Stimulated activated CD4-positive, alpha-beta T cell treated with anti-CD3 and anti-CD28 coated beads, Interleukin-4, amount 100 ng/mL, for 48 hours (primary cell): ENCODE data around the gene WNT8A.

Experiments used
- DNase-seq, 2 donors: peaks; one replicate each; pipeline ENCODE4 v3.0.0-alpha.2; 2020; ENCODE audit warnings: low read depth in 2 of 2

Gene WNT8A

DNA sequence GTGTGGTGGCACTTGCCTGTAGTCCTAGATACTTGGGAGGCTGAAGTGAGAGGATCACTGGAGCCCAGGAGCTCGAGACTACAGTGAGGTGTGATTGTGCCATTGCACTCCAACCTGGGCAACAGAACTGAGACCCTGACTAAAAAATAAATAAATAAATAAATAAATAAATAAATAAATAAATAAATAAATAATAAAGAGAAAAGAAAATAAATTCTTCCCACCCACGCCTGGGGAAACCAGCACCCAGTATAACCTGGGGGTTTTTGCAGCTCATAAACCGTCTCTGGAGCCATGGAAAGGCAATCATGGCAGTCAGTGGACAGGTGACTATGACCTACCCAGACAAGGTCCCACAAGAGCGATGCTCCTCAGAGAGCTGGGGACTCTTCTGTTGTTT, 7.9 kb downstream of the WNT8A start:
- DNase-seq, result no peak

DNA sequence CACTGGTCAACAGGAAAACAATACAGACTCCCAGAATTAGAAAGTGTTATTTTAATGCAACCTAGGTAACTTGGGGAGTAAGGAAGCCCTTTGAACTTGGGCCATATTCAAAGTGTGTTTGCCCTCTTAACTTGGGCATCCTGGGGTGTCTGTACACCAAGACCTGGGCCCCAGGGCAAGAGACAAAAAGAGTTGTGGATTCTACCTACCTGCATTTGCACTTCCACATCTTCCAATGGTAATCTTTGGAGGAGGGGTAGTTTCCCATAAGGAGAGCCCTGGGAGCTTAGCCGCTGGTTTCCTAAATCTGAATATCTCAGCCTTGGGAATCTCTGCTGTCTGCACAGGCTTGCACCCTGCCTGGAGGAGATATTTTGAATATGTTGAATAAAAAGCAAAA, 8.5 kb downstream of the WNT8A start:
- no peak for DNase-seq

DNA sequence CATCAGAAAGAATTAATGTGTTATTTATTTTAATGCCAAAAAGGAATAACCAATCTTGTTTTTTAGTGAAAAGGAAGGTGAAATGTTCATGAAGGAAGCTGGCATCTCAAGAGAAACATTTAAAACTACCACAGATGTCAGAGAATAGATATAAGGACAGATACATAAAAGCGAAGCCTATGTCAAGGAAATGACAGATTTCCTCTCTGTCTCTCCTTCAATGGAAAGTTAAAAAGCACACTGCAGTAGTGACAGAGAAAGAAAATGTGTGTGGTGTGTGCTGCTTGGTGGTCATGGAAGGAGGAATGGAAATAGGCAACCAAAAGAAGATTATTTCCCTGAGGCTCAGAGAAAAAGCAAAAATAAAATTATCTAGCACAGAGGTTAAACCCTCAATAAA, 9.2 kb downstream of the WNT8A start:
- no peak for DNase-seq

DNA sequence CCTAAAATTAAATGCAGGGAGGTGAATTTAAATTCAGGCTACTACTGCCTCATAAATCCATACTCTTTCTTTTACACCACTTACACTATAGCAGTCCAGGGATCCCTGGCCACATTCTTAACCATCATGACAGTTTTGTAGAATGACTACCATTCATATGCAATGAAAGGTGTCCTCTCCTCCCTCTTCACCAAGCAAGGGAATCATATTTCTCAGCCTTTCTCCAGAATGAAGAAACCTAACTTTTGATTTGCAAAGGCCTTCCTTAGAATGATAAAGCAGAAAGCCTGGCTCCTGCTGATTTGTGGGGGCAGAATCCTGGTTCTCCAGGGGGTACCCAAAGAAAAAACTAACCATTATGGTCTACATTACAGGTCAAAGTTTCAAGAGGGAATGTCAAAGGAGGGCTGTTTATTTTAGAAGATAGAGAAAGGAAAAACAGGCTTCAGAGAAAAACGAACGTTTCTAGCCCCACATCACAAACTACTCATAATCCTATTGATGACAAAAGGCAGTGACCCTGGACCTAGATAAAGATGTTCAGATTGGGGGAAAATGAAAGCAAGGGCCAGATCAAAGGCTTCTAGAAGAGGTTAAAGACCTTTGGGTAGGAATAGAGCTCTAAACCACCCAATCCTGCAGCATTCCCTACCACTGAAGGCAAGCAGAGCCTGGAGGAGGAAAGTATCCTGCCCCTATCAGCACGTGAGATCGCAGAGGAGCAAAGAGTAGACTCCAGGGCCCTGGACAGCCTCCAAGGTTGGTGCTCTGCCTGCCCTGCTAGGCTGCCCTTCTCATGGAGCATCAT, 11.5 kb downstream of the WNT8A start:
- no peak for DNase-seq

DNA sequence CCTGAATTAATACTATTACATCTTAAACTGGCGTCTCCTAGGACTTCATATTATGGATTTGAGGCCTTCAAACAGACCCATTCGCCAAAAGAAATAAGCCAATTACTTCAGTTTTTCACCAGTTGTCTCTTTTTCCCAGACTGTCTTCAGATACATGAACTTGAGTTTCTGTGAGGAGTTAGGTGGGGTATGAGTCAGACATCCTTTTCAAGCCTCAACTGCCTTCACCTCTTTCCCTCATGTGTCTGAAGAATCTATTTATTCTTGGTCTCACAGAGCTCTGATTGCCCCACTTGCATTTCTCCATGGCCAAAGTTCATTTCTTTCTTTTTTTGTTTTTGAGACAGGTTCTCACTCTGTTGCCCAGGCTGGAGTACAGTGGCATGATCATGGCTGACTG, 12.5 kb downstream of the WNT8A start:
- DNase-seq, result no peak

DNA sequence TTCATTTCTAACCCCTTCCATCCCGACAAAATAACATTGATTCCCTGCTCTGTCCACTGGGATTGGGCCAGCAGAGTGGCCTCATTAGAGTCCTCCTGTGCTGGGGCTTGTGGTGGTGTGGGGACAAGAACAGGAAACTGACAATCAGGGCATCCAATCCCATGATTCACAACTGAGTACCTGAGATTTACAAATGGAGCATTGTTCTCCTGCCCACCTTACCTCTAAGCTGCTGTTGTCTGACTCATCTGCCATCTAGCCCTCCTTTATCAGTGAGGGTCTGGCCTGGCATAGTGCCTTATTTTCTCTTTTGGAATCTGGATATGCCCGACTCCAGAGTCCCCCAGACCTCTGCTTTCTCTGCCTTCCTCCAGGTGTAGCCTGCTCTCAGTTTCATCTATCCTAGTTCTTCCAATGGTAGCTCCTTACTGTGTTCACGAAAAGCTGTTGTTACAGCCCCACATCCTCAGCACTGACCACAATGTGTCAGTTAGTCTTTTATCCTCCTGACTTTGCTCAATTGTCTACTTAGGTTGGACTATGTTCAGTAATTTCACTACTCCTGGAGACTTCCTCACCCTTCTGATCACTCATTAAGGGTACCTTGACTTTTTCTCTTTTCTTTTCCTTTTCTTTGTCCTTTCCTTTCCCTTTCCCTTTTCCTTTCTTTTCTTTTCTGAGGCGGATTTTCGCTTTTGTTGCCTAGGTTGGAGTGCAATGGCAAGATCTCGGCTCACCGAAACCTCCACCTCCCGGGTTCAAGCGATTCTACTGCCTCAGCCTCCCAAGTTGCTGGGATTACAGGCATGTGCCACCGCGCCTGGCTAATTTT, 13.4 kb downstream of the WNT8A start:
- no peak for DNase-seq

DNA sequence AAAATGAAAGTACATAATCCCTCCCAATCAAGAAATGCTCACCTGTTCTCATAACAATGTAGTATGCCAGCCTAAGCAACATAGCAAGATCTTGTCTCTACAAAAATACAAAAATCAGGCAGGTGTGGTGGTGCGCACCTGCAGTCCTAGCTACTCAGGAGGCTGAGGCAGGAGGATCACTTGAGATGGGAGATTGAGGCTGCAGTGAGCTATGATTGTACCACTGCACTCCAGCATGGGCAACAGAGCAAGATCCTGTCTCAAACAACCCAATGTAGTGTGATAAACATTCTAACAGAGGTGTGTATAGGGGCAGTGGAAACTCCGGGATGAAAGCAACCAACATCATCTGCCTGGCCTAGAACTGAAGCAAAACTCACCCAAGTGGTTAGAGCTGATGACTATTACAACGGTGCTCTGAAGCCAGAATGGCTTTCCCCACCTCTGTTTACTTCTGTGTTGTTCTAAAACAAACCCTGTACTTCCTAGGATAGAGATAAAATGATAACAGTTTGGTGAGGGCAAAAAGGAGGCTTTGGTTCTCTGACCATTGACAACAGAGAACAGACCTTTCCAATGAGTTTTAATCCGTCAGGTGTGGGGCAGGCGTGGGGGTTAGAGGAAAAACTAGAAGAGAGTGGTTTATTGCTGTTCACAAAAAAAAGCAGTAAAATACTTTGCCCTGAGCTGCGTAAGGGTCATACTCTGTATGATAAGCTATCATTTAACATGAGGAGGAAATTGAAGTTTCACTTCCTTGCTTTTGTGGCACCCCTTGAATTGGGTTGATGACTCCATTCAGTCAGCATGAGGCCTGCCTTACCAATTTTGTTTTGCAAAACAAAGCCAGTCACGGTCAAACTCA, 18.9 kb downstream of the WNT8A start:
- DNase-seq, result no peak

DNA sequence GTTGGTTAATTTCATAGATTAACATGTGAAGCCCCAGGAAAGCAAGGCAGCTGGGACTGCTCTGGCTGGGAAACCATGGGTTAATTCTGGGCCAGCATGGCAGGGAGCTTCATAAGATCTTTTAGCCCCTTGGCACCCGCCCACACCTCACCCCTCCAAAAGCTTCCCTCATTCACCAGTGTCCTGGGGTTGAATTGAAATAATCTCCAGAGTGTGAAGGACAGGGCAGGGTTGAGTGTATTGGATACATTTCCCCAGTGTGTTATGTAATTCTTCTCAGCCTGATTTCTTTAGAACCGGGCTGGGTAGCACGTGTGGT, 19.4 kb downstream of the WNT8A start:
- DNase-seq, result no peak

DNA sequence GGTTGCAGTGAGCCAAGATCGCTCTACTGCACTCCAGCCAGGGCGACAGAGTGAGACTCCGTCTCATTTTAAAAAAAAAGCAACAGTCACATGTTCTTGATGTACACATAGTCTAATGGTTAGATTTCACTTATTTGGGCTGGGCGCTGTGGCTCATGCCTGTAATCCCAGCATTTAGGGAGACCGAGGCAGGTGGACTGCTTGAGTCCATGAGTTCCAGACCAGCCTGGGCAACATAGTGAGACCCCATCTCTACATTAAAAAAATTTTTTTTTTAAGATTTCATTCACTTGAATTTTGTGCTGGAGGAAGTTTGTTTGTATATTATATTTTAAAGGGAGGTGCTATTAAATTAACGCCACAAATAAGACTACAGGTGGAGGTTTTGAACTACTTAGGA, 21.9 kb downstream of the WNT8A start:
- DNase-seq, result no peak

DNA sequence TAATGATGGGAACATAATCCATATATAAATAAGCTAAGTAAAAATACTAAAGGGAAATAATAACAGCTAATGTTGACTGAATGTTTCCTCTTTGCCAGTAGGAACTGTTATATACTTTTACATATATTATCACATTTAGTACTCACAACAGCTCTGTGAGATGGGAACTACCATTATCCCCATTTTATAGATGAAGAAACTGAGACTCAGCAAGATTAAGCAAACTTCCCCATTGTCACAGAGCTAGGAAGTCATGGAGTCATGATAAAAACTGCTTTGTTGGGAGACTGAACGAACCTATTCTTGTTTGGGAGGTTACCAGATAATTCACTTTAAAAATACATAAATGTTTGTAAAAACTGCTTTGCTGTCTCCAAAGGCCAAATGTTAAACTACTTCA, 23.4 kb downstream of the WNT8A start:
- DNase-seq, result no peak

DNA sequence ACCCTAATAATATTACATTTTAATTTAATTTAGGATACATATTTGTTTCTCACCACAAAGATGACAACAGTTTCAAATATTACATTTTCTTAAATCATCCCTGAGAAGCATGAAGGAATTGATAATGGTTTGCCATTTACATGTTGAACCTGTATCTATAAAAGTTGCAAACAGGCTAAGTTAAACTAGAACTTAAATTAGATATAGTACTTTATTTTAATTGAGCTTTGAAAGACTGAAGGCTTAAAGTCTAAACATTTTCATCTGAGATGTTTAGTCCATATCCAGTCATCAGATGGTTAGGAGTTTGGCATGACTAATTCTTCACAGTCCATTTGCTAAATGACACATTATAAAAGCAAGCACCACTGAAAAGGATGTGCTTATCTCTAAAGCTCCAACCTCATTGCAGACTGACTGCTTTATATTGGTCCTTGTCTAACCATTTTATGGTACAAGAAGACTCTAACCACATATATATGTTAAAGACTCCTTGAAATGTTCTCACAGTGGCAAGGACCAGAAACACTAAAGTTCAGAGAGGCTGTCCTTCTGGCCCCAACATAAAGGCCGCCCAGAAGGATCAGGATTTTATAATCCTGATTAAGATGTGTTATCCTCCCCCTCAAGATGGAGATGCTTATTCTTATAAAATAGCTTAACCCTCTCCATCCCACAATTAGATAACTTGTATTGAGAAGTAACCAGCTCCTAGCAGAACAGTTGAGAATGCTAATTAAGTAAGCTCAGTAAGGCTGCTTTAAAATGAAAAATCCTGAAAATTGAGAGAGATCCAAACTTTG, 25.8 kb downstream of the WNT8A start:
- DNase-seq, result no peak

DNA sequence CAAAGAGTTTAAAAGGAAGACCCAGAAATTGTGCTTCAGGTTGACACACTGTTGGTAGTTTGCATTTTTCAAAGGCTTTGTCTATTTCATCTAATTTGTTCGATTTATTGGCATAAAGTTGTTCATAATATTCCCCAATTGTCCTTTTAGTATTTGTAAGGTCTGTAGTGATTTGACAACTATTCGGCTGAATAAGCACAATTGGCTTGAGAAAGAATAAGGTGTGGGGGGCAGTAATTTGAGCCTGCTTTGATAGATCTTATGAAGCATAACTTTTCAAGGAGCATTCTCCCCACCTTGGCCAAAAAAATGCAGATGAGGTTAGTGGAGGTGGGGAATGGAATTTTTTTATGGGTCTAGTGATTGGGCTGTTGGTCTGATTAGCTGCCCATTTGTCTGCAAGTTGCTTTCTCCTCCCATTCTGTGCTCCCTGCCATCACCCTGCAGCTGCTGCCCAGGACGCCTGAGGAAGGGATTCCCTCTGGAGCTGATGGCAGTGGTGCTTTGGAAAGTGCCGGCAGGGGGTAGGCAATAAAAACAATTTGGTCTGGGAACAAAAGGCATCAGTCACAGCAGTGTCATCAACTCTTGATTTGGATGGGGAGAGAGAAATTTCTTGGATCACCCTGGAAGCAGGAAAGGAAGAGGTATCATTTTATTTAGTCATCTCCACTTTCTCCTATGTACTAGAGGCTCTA, 26.6 kb downstream of the WNT8A start:
- no peak for DNase-seq

DNA sequence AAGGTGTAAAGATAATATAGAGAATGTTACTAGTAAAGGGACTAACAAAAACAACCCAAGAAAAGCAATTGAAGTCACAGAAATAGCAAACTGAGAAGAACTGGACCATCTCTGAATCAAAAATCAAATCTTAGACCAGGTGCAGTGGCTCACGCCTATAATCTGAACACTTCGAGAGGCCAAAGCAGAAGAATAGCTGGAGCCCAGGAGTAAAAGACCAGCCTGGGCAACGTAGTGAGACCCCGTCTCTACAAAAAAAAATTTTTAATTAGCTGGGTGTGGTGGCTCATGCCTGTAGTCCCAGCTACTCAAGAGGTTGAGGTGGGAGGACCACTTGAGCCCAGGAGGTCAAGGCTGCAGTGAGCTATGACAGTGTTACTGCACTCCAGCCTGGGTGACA, 27.3 kb downstream of the WNT8A start:
- DNase-seq, result no peak

DNA sequence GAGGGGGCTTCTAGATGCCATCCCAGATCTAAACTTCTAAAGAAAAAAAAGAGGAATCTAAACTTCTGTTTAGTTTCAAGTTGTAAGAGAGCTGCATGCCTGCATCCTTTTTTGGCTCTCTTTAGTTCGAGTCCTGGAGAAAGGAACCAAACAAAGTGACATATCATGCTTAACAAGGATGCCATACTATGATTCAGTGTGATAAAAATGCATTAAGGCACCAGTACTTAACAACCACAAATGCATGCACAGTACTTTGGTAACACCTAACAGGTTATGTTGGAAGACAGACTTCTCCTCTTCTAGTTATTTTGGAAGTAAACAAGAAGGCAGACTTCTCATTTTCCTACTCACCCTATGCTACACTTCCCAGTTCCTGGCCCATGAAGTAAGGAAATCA, 28.1 kb downstream of the WNT8A start:
- no peak for DNase-seq

DNA sequence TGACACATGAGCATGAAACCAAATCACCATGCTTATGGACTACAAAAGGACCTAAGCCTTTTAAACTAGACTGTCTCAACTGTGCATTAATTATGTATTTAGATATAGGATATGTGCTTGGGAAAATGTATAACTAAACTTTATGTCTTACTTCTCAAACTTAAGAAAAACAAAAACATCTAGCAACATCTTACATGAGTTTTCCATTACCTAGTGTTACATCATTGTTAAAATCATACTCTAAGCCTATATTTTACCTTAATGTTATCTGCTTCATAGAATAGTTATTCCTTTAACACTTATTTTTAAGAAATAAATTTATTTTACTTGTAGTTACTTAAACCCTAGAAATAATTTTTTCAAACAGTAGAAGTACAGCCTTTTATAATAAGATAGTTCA, 31.4 kb downstream of the WNT8A start:
- DNase-seq, result no peak

DNA sequence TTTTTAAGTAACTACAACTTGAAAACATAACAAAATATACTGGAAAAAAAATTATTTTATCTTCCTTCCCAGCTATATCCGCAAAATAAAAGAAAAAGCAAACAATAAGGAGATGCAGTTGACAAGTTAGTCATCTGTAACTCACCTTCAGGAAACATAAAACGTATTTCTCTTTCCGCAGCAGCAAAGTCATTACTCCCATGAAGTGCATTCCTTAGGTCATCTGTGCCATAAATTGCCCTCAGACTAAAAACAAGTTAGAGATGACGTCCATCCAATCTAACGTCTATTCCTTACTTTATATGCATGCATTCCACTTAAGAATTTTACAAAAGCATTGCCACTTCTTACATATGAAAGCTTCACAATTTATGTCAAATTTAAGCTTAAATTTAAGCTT, 44.5 kb downstream of the WNT8A start:
- no peak for DNase-seq

DNA sequence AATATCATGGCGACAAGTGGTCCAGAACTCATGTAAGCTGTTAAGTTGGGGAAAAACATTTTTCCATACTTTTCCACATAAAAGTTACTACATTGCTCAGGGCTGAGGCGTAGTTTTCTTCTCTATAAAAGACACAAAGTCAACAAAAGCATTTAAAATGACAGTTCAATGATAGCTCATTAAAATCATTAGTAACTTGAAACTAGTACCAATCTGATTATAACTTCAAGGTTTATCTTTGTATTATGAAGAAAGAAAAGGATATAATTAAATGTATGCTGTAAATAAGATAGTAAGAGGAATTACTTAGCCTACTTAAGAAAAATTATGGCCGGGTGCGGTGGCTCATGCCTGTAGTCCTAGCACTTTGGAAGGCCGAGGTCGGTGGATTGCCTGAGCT, 45.5 kb downstream of the WNT8A start:
- no peak for DNase-seq

DNA sequence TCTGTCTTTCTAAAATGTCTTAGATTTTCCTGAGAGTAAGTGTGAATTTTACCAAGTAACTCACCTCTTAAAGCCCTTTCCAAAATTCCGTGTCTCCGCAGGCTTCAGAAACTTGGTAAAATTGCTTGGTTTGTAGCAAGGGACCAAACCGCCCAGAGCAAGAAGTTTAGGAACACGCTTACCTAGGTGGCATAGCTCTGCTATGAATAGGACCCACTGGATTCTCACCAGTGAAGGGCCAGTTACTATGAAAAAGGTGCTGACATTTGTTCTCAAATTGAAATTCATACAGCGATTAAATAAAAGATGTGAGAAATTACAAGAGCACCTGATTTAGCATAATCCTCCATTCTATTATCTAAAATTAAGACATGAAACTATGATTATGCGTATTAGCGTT, 48.7 kb downstream of the WNT8A start:
- no peak for DNase-seq

DNA sequence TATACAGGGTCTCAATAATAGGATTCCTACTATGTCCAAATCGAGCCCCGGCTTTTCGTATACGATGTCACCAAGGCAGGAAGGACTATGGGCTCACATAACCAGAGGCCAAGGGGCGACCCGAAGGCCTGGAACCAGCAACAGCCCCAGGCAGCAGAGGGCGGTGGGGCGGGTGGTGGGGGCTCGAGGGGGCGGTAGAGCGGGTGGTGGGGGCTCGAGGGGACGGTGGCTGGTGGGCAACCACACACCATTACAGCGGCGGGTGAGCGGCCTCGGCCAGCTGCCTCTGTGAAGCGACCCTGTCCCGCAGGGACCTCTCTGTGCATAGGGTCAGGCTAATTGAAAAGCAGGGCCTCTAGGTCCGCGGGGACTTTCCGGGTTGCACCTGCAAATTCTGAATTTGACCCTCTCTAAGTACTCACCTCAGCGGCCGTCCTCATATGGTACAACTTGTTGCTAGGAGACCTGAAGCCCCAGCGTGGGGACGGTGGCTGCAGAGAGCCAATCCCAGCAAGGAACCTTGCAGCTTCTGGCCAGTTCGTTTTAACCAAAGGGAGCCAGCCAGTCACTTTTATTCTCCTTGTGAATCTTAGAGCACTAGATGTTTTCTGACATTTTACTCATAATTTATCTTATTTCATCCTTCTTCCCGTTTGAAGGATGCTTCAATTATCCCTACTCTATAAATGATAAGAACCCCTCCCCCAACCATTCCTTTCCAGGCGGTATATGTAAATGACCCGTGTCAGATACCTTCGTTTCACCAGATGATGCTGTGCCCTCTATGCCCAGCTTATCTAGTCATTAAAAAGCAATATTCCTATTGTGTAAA, 55.3 kb downstream of the WNT8A start, which contains the start of gene NME5:
TSS of gene NME5 (minus strand) at position 480 of the 832 bp plus-strand sequence. CDS start 648 bp downstream, outside the sequence.
- no peak for DNase-seq

DNA sequence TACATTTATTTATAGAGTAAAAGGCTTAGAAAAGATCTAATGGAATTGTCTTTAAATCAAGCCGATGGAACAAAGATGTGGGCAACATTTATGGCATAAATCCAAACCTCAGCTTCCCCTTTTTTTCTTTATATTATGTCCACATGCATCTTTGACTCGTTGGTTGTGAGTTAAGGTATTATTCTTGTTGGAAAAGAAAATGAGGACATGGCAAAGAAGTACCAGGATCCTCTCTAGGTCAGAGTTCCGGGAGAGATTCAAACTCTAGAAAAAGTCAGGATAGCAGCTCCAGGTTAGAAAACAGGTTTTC, 55.9 kb downstream of the WNT8A start:
- no peak for DNase-seq
